HG03045 (cell line): Measurements from ENCODE around the gene CEP85L.
A peak's percentile ranks its signal among the peaks of the same experiment; 100 is the strongest.

Source experiments
- ATAC-seq: cut with Tn5 transposase; IDR thresholded peaks from one replicate; pipeline ENCODE4 v1.9.1; 2021; ENCODE audit warnings: mild to moderate bottlenecking, moderate library complexity; ENCODE audit not compliant: unreplicated experiment

CEP85L gene

DNA sequence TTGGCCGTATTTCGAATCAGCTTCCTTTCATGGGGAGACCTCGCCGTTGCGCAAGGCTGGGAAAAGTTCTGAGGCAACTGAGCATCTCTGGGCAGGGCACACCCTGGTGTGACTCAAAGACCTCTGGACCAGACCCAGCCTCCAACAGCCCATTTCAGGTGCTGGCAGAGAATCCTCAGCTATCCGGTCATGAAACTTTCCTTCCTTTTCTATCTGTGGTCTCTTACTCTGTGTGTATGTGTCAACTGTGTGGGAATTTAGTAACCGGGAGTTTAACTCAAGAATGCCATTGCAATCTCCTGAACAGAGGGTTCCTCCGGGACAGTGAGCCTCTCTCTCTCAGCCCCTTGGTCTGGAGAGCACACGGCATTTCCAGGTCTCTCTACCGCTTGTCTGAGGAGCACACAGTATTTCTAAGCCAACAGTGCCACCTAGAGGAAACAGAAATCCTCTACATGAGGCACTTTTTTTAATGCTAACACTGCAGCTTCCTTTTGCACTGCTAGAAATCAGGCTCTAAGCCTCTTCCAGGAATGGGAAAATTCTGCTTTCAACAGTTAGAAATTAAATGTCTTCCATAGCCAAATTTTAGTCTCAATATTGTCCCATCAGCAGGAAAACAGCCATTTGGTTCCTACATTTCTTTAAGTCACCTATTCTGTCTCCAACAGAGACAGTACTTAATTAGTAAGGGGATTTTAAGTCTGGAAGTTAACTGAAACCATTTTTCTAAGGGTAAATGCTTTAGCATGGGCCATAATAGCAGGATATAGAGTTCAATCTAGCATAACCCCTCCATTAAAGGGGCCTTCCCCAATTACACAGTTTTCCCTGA lies 70.6 kb downstream of the CEP85L start:
- ATAC-seq, result no peak

GRCh38 chr6:118579786-118580185 lies 71.6 kb downstream of the CEP85L start:
- ATAC-seq, result no peak

- no peak for ATAC-seq
Observed at GRCh38 chr6:118578617-118579016, 72.8 kb downstream of the CEP85L start.

DNA sequence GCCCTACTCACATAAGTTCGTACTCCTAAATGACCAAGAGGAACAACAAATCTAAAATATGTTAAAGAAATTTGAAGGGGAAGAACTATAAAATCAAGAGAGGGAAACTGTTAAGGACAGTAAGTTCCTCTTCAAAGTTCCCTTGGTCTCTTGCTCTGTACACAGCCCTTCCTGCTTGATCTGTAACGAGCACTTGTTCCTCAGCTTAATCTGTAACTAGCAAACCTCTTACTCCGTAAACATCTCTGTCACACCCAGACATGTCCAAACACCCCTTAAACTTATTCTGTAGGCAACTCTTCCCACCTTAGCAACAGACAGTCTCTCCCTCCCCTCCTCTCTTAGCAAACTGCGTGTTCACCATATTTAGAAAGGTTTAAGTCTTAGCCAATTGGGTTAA lies 73.4 kb downstream of the CEP85L start:
- no peak for ATAC-seq

DNA sequence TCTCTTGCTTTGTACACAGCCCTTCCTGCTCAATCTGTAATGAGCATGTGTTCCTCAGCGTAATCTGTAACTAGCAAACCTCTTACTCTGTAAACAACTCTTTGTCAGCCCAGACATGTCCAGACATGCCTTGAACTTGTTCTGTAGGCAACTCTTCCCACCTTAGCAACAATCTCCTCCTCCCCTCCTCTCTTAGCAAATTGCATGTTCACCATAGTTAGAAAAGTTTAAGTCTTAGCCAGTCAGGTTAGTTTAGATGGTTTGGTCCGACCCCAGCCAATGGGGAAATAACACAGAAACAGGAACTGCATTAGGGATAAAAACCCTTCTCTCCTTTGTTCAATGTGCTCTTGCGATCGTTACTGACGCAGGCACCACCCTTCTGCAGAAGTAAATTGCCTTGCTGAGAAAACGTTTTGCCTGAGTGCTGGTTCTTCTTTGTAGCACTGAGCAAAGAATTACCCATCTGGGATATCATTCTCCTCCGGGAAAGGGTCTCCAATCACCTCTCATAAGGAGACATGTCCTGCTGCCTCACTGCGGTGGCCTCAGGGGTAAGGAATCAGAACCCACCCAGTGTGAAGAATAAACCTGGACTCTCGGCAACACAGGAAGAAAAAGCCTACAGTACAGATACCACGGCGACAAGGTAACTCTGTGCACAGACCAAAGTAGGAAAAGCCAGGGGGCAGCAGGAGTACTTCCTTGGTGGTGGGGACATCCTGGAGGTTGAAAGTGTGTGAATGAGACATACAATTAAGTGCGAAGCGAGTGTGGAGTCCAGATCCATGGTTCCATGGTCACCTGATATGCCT lies 77.1 kb downstream of the CEP85L start:
- no peak for ATAC-seq

DNA sequence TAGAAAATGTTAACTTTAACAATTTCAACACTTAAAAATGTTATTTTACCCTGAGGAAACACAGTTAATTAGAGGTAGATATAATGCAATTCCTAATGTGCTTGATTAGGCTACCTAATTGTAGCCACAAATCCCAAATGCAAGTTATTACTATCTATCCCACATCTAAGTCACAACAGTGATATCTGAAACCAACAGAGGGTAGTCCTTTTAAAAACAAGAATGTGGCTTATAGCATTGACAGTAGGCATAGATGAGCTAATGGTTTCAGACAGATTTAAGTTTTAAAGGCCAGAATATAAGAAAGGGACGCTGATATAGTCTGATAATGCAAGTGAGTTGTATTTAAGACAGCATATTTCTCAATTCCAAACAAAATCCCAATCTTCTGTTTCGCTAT lies 80.3 kb downstream of the CEP85L start:
- ATAC-seq, result no peak

DNA sequence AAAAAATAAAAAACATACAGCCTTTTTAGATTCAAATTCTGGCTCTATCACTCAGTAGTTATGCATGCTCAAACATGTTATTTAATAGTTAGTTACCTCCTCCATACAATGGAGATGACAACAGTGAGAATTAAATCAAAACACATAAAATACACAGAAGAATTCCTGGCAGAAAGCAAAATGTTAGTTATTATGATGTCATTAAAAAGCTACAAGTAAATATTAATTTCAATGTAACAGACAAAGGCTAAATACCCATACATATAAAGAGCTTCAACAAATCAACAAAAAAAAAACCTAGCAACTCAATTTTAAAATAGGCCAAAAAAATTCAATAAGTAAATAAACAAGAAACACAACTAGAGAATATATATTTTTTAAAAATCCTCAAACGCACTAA lies 81.9 kb downstream of the CEP85L start:
- ATAC-seq, result no peak

GRCh38 chr6:118567974-118568373 lies 83.4 kb downstream of the CEP85L start:
- no peak for ATAC-seq

GRCh38 chr6:118565311-118565960 lies 86.0 kb downstream of the CEP85L start:
- peak; percentile 98 for ATAC-seq

GRCh38 chr6:118562959-118563358 lies 88.4 kb downstream of the CEP85L start:
- no peak for ATAC-seq

DNA sequence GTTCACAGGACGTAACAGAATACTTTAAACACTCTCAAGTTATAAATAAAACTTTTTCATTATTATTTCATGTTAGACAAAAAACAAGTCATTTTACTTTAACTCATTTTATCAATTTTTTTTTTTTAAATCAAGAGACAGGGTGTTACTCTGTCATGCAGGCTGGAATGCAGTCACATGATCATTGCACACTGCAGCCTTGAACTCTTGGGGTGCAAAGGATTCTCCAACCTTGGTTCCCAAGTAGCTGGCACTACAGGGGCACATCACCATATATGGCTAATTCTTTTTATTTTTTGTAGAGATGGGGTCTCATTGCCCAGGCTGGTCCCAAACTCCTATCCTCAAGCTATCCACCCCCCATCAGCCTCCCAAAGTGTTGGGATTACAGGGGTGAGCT lies 89.1 kb downstream of the CEP85L start:
- ATAC-seq, result no peak

- no peak for ATAC-seq
Observed at GRCh38 chr6:118559659-118560058, 91.7 kb downstream of the CEP85L start.

DNA sequence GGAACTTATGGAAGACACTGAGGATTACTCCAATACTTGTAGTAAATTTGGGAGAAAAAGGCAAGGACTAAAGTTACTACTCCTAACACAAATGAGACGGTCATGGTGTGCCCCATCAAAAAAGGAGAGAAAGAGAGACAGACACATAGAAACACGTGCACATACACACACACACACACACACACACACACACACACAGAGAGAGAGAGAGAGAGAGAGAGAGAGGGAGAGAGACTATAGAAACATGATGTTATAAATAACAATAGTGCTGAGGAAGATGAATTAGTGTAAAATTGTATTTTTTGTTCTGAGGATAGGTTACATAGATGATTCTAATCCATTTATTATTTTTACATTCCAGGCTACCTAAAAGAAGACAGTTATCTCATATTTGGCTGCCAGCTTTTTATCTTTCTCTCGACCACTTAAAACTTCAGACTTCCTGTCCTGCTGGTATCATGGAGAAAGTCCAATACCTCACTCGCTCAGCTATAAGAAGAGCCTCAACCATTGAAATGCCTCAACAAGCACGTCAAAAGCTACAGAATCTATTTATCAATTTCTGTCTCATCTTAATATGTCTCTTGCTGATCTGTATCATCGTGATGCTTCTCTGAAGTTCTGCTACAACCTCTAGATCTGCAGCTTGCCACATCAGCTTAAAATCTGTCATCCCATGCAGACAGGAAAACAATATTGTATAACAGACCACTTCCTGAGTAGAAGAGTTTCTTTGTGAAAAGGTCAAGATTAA lies 92.8 kb downstream of the CEP85L start:
- no peak for ATAC-seq

DNA sequence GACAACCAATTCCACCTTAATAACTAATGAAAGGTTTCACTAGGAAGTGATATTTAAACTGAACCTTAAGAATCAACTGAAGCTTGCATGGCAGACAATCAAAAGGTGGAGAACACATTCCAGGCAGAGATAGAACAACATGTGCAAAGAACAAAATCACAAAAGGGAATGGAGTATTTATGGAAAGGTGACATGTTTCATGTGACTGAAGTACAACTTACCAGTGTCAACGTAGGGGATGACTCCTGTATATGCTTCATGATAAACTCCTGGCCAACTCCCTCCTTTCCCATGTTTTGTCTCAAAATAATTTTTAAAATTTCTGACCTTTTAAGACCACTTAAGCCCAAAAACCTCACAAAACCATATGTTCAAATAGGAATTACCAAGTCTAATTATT lies 96.7 kb downstream of the CEP85L start:
- no peak for ATAC-seq

GRCh38 chr6:118553132-118553531 lies 98.3 kb downstream of the CEP85L start:
- ATAC-seq, result no peak

DNA sequence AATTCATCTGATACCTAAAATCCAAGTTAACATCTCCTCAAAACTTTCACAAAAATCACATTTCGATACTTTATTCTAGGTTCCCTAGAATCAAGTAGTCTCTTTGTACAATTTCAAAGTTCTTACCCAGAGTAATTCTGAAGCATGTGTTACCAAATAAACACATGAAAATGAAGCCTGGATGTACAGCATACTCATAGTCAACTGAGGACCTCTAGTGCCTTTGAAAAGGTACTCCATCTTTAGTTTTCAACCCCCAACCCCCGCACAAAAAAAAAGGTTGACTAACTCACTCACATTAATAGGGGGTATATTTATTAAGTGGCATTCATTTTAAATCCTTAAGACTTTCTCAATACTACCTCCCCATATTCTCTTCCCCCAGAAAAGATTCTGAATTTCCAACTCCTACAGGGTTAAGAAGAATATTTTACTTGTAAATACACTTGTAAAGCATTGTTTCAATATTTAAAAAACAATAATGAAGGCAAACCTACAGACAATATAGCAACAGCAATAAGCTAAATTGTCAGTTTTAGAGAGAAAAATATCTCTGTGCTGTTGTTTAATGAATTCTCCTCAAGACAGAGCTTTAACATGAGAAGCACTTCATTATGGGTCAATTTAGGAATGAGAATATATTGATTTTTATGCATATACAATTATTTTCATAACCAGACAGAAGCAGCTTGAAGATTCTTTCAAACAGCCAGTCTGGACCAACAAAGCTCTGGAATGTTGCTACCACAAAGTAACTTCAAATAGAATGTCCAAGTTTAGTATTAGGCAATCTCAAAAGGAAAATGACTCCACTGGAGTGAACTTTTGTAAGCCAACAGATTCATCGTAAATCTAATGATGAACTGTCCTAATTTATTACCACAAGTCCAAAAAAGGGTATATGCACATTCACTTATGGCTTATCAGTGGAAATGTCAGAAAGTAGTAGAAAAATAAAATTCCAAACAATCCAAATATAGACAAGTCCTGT lies 100.0 kb downstream of the CEP85L start:
- ATAC-seq, result no peak

DNA sequence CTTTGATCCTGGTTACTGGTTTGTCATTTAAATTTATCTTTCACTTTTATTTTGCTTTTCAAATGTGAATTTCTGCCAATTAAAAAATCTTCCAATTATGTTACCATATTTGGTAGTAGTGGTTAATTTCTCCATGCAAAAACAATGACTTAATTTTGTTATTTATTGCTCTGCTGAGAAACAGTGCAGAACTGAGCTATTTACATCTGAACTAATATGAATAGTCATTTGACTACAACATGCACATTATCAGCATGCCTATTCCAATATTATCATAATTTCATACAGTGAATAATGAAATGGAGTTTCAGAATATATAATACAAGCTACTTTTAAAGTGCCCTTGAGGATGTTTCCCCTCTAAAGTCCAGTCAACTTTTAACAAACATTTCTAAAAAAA lies 102.8 kb downstream of the CEP85L start:
- no peak for ATAC-seq

DNA sequence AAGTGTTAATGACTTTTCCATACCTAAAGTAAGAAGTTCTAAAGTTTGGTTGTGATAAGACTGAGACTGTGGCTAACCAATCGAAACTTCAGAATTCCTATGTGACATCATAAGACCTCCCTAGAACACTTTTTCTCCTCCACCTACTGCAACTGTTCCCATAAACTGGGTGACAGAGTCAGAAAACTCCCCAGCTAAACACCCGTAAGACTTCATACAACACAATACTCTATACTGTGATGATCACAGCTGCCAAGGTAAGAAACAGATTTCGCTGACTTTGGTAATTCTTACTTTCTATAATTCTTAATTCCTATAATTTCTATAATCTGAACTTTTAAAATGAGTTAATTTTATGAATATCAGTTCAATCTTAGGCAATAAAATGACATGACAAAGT lies 103.3 kb downstream of the CEP85L start, which contains the start of gene PLN:
Gene PLN (plus strand): TSS at position 161 of the 400 bp plus-strand sequence. CDS start 10,626 bp downstream, outside the sequence.
- no peak for ATAC-seq

DNA sequence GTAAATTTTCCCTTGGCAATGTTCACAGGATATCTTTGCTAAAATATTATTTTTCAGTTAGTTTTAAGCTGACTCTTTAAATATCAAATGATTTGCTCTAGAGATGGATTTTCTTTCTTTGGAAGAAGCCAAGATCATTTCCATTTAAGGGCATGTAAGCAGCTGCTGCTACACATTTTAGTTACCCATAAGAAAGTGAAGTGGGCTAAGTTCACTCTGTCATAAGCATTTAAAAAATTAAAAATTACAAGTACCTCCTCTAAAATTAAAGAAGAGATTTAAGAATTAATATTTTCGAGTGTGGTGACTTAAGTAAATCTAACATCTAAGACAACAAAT lies 104.5 kb downstream of the CEP85L start:
- no peak for ATAC-seq
